NCI-H2081 treated with DMSO at 0.1 percent for 48 hours (cell line): ENCODE results near the gene C2orf81.
"Not testable (repeated sequence)": the region's sequence is repeated elsewhere in the genome, so short reads cannot be mapped to it uniquely, and the experiment has no call there.

Experiments
- DNase-seq: peaks from one replicate; lab custom pipeline; 2025; lab: John Stamatoyannopoulos, UW

The C2orf81 gene

DNA sequence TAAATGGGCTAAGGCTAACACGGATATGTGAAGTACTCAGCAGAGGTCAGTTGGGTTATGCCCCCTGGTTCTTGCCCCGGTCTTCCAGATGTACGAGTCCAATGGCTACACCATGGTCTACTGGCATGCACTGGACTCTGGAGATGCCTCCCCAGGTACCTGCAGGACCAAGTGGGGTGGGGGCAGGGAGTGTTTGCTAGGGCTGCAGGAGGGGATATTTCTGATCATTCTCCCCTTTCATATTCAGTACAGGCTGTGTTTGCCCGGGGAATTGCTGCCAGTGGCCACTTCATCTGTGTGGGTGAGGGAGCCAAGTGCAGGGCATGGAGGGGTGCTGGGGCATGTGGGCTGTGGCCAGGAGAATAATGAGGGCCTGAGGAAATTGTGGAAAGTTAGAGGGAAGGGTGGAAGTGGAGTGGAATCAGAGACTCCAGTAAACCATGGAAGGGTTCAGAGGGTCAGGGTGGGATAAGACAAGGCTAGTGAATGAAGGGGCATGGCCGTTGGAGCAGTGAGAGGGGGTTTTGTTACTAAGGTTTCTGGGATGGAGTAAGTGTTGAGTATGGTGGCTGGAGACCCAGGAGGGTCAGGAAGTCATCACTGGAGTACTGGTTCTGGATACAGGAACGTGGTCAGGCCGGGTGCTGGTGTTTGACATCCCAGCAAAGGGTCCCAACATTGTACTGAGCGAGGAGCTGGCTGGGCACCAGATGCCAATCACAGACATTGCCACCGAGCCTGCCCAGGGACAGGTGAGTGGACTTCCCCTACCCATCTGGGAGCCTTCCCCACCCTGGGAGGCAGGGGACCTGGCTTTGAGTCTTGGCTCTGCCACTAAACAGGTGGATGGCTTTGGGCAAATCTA, 2.0 kb upstream of the C2orf81 start:
- DNase-seq, result no peak

DNA sequence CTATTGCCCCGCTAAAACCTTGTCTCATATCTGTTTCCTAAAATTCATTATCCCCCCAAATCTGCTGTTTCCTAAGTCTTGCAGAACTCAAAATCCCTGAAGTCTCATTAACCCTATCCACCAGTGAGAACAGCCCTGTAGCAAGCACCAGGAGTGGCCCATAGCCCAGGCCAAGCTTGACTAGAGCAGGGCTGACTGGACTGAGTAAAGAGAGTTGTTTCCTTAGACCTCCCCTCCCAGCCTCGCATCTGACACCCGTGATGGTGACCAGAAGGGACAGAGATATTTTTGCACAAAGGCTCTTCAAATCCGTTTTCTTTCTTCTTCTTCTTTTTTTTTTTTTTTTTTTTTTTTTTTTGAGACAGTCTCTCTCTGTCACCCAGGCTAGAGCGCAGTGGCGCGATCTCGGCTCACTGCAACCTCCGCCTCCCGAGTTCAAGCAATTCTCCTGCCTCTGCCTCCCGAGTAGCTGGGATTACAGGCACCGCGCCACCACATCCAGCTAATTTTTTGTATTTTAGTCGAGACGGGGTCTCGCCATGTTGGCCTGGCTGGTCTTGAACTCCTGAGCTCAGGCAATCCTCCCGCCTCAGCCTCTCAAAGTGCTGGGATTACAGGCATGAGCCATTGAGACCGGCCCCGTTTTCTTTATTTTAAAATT, 846 bp downstream of the C2orf81 start:
- DNase-seq, result not testable (repeated sequence)

DNA sequence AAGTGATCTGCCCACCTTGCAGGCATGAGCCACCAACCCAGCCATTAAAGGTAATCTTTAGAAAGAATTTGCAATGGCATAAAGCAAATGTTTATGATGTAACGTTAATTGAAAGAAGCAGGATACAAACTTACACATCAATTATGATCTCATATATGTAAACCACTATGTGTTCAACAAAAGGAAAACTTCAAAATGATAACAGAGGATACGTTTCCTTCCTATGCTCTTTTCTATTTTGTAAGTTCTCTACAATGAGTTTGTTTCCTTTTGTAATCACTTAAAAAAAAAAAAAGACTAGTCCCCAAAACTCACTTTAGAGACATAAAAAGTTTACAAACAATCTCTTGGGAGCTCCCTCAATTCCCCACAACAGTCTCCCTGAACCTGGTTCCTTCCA, 1.4 kb downstream of the C2orf81 start:
- no peak for DNase-seq

DNA sequence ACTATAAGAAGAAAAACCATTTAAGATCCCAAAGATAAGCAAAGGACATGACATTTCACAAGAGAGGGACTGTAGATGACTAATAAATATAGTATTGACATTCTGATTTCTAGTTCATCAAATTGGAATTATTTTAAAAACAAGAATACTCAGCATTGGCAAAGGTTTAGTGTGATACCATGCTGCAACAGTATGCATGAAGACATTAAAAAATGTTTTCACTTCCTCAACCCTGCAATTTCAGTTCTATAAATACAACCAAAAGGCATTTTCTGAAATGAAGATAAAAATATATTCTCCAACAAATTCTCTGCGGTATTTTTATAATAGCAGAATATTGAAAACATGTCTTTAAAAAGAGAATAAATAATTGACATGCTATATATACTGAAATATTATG, 2.1 kb downstream of the C2orf81 start:
- no peak for DNase-seq

DNA sequence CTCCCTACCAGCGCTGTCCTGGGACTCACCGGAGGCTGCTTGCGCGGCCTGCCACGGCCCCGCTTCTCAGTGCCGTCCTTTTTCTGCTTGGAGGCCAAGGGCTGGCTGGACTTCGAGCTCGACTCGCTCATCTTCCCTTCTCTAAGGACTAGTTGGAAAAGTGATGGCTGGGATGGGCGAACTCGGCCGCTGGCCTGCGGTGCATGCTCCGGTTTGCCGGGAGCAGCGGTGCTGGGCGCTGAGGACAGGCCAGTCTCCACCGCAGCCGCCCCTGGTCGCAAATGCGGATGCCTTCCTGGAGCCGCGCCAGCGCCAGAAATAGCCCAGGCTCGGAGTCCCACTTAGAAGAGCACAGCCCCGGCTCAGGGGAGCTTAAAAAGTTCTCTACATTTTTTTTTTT, 3.1 kb downstream of the C2orf81 start:
- no peak for DNase-seq

DNA sequence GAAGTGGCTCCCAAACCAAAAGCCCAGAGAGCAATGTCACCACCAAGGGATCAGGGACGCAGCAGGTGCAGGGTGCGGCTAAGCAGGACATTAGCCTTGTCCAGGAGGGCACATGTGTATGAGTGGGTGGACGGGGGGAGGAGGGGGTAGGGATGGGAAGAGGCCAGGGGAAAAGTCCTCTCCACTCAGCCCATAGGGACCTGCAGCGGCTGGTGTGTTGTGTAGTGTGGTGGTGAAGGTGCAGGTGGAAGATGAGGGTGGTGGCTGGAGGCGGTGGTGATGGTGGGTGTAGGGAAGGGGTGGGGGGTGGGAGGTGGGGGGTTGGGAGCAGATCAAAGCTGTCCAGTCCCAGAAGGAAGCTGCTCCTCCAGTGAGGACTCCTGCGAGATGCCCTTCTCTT, 3.7 kb downstream of the C2orf81 start:
- DNase-seq, result no peak

DNA sequence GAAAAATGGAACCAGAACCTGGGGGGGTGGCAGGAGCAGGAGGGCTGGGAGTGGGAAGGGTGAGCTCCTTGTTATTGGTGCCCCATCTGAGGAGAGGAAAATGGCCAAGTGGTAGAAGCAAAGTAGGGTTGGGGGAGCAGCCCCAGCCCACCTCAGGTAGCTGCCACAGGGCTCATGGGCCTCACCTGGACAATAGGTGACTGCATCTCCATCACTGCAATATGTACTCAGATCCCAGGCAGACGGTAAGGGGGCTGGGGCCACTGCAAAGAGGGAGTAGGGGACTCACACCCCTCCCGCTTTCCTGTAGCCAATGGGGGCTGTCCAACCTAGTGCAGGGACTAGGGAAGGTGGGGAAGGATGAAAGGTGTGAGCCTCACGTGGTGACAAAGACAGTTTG, 4.2 kb downstream of the C2orf81 start:
- DNase-seq, result no peak

DNA sequence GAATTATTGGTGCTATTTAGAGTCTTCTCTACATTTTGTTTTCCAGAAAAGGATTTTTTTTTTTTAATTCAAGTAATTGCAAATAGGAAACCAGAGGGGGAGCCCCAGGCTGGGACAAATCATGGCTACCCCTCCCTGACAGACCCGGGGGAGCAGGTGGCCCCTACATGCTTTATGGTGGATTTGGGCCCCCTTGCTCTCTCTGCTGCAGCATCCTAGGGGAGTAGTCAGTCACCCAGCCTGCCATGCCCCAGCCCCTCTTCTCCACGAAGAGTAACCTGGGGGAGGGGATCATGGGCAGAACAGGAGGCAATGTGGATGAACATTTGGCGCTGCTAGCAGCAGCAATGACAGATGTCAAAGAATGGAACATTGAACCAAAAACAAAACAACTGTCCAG, 4.6 kb downstream of the C2orf81 start:
- DNase-seq, result no peak

DNA sequence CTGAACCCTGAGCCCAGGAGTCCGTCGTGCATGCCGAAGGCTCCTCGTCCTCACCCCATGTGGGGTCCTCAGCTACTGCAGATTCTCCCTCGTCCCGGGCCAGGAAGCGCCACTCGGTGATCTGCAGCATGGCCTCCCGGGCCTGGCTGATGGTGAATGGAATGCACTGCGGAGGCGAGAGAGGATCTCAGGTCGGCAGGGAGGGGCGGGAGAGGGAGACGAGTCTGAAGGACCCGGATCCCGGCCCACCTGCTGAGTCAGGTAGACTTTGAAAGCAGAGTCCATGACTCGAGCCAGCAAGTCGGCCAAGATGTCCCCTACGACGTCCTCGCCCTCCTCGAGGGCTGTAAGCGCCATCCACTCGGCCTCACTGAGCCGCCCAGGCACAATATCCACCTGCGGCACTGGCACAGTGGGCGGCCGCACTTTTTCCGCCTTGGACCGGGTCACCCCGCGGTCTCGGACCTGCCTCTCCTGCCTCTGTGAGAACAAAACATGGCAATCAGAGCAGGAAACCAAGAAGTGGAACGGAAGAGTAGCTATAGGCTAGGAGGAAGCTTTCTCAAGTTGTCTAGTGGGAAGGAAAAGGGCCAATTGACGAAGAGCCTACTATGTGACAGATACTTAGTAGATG, 5.5 kb downstream of the C2orf81 start:
- DNase-seq, result no peak

DNA sequence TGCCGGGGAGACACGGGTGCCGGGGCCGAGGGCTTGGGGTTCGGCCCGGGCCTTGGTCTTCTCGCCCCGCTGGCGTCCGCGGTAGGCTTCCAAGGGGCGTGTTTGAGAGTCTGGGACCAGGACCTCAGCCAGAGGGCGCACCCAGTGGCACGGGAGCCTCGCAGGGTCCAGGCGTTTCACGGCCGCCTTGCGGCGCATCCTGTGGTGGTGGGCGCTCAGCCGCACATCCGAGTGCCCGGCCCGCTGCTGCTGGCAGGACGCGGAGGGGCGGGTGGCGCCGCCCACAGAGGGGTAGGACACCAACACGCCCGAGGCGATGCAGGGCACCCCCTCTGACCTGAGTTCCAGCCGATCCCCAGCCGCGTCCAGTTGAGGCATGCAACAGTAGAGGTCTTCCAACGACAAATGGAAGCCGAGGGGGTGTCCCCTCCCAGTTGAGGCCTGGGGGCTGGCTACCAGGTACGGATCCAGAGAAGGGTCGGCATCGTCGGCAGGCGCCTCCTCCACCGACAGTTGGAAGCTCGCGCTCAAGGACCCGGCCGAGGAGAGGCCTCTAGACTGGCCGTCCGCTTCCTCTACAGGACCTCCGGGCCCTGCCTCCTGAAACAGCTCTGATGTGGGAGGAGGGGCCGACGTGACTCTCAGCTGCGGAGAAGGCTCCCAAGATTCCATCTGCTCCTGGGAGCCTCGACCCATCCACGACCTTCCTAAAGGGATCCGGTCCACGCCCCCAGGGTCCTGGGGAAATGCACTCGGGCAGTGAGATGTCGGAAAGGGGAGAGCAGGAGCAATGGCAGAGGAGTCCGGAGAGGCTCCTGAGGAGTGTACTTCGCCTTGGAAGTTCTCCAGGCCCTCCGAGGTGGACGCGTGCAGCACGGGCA, 6.3 kb downstream of the C2orf81 start:
- DNase-seq, result no peak

DNA sequence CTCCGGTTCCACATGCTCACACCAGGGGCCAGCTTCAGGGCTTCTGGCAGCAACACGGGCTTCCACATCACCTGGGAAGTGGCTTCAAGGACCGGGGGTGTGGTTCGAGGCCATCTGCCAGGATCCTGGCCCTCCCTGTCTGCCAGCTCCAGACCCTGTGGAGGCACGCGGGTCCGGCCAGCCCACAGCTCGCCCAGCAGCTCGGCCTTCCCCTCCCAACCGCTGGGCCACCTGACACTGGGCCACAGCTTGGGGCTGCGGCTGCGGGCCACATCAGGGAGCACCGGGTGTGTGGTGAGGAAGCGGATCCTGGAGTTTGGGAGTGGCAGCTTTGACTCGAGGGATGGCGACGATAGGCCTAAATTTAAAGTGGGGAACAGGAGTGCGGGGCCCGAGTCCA, 7.0 kb downstream of the C2orf81 start:
- no peak for DNase-seq

DNA sequence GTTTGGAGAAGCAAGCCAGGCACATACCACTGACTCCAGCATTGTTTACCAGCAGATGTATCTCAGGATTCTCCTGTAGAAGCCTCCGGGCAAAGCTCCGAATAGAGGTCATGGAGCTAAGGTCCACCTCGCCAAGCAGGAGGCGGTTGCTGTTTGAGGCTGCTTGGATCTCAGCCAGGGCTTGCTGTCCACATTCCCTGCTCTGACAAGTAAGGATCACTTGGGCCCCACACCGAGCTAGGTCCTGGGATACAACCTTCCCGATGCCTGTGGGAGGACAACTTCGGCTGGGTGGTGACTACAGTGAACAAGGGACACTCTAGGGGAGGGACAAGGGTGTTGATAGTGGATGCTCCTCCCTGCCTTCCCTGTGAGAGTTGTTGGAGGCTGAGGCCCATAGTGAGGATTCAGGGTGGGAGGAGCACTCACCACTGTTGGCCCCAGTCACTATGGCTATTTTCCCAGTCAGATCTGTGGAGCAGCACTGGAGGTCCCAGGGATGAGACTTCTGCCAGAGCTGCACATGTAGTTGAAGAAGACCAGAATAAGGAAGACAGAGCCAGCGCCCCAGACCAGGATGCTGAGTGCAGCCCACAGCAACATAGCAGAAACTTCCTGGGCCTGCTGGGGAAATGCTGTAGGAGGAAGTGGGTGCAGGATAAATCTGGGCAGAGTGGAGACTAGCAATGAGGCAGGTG, 8.3 kb downstream of the C2orf81 start:
- no peak for DNase-seq

DNA sequence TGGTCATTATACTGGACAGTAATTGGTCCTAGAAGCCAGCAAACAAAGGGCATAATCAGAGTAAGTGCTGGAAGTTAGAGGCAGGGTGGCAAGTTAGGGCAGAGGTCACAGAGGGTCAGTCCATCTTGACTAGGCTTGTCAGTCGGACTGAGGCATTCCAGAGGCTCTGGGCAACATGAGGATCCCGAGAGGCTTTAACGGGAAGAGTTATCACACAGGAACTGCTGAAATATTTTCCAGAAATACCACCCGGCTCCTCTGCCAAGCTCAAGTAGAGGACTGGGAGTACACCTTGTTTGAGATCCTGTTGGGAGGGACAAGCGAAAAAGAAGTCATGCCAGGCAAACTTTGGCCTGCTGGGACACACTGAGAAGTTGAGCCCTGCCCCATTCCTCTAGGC, 13.7 kb downstream of the C2orf81 start:
- DNase-seq, result no peak

DNA sequence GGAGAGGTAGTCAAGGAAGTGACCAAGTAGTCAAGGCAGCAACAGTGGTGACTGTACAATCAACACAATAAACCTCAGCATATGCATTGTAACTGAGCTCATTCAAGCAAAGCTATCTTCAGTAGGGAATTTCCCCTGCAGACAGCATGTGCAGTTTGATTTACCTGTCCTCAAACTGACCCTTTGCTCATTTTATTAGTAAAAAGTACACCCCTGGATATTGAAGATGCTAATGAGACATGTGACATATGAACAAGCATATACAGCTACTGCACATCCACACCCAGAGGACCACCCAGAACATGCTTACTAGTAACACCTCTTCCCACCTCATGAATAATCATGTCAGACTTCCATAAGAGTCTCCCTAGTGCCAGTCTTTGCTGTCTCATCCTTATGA, 15.4 kb downstream of the C2orf81 start:
- no peak for DNase-seq

DNA sequence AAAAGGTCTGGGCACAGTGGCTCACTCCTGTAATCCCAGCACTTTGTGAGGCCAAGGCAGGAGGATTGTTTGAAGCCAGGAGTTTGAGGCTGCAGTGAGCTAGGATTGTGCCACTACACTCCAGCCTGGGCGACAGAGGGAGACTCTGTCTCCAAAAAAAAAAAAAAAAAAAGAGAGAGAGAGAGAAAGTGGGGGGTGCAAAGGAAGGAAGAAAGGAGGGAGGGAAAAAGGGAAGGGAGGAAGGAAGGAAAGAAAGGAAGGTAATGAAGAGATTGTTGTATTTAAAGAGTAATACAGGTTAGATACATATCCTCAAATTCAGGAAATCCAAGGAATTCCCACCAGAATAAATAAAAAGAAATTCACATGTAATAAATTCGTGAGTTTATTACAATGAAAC, 19.5 kb downstream of the C2orf81 start:
- no peak for DNase-seq

DNA sequence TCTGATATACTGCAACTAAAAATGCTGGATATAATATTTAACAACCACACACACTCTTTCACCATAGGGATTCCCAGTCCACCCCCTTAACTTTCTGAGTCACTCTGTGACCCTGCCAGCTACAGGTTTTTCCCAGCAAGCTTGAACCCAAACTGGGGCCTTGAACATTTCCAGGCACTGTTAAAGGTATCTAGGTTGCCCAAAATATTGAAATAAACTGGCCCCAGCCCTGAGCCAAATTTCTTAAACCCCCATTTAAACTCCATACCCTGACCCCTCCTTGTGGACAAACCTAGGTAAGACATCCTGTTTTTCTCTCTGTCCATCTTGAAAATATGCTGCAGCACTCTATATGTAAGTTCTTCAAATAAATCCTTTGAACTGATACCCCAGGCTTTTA, 21.6 kb downstream of the C2orf81 start:
- DNase-seq, result no peak

DNA sequence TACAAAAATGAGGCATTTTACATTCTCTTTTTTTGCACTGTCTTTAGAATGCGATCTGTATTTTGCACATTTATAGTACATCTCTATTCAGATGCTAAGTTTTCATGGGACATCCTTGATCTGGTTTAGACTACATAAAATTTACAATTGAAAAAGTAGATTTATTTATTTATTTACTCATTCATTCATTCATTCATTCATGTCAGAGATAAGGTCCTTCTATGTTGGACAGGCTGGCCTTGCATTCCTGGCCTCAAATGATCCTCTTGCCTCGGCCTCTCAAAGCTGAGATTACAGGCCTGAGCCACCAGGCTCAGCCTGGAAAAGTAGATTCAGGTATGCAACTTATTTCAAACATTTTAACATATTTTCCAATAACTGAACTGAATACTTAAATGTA, 25.3 kb downstream of the C2orf81 start:
- no peak for DNase-seq

DNA sequence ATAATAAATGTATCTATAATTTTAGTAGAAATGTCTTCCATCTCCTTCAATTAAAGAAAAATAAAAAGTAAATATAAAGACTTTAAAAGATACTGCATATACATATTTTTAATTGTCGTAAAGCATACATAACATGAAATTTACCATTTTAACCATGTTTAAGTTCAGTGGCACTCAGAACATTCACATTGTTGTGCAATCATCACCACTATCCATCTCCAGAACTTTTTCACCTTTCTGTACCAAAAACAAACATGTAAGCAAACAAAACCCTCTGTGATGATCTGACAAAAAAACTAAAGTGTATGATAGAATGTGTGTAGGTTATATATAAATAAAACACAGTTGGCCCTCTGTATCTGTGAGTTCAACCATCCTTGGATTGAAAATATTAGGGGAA, 27.9 kb downstream of the C2orf81 start:
- DNase-seq, result no peak

DNA sequence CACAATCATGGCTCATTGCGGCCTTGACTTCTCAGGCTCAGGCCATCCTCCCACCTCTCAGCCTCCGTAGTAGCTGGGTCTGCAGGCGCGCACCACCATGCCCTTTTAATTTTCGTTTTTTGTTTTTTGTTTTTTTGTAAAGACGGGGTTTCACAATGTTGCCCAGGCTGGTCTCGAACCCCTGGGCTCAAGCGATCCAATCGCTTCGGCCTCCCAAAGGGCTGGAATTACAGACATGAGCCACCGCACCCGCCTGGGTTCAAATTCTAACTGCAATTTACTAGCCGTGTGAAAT, 29.0 kb downstream of the C2orf81 start:
- no peak for DNase-seq

DNA sequence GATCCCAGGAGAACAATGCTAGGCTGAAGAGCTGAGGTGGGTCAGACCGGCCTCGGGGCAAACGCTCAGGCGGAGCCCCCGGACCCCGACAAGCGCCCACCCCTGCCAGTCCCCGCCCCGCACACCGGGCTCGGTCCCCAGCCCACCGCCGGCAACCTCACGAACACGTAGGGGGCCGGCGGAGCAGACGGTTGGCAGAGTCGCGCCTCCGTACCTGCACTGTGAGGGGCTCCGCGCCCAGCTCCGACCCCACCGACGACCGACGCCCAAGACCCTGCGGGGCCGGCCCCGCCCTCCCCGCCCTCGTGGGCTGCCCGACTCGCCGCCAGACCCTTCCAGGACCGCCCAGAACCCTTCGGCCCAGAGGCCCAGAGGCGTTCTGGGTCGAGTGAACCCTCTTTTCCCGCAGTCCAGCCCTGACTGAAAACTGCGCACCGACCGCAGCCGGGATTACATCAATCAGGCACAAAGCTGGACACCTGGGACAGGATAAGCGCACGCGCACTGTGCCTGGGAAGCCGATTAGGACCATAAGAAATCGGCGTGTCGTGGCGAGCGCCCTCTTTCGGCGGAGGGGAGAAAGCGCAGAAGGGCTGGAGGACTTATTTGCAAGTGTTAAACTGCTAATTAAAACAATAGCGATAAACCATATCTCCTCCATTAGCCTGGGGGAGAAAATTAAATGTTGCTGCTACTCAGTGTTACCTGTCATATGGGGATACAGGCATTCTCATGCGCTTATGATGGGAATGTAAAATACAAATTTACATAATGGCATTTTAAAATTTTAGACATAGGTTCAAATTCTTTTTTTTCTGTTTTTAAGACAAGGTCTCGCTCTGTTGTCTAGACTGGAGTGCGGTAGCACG, 29.6 kb downstream of the C2orf81 start:
- DNase-seq, result peak; percentile 64

DNA sequence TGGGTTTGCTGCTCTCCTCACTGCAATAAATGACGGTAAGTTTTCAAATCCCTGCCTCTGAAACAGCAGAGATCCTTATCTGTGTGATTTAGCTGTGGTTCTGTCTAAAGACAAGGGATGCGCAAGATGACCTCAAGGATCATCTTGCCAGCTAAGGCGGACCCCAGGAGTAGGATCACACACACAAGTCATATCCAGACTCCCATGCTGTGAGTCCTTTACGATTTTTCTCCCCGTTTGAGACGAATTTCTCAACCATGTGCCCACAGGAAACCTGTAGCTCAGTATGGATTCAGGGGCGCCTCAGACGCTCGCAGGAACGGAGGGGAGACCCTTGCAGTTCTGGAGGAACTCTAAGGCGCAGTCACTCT, 30.2 kb downstream of the C2orf81 start:
- DNase-seq, result no peak
